LNCAP (cell line): ENCODE data around the gene METRNL.

Experiments used
- TF ChIP-seq, protein P1 (sequence below): fragments of 450-650 bp; IDR thresholded peaks from 2 replicates; pipeline ENCODE4 v1.5.1; 2017; ENCODE audit warnings: mild to moderate bottlenecking

METRNL gene

DNA sequence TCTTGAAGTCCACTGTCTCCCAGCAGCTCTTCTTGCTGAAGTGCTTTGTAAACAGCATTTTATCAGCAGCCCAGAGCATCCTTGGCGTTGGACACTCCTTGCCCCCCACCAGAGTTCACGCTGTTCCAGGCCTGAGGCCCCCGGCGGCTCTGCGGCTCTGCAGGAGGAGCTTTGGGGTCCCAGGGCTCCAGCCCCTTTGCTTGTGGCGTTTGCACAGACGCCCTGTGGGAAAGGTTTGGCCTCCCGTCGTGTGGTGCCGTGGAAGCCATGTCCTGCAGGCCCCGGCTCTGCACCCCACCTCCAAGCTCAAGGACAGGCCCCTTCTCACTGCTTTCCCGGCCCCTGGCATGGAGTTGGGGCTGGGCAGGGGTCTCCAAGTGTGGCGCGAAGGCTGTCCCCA is 14.1 kb downstream of the METRNL start:
- TF ChIP-seq, protein P1, sequence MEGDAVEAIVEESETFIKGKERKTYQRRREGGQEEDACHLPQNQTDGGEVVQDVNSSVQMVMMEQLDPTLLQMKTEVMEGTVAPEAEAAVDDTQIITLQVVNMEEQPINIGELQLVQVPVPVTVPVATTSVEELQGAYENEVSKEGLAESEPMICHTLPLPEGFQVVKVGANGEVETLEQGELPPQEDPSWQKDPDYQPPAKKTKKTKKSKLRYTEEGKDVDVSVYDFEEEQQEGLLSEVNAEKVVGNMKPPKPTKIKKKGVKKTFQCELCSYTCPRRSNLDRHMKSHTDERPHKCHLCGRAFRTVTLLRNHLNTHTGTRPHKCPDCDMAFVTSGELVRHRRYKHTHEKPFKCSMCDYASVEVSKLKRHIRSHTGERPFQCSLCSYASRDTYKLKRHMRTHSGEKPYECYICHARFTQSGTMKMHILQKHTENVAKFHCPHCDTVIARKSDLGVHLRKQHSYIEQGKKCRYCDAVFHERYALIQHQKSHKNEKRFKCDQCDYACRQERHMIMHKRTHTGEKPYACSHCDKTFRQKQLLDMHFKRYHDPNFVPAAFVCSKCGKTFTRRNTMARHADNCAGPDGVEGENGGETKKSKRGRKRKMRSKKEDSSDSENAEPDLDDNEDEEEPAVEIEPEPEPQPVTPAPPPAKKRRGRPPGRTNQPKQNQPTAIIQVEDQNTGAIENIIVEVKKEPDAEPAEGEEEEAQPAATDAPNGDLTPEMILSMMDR, result no peak

GRCh38 chr17:83094291-83094690 is 14.9 kb downstream of the METRNL start:
- TF ChIP-seq, protein P1, result no peak

GRCh38 chr17:83095016-83095415 is 15.6 kb downstream of the METRNL start:
- TF ChIP-seq, protein P1, result no peak

GRCh38 chr17:83096401-83097224 is 17.2 kb downstream of the METRNL start:
- TF ChIP-seq, protein P1, result no peak

DNA sequence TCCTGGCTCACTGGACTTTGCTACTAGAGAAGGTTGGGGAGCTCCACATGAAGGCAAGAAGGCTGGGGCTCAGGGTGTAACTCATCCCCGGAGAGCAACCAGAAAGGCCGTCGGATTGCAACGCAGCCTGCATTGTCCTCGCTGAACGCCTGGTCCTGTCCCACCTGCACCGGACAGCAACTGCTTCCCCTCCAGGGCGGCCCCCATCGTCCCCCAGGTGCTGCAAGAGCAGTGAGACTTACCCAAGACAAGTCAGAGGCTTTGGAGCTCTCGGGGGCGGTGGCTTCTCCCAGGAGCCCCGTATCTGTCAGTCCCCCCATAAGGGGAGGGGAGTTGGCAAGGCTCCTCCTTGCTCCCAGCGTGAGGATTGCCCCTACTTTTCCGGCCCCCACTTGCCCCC is 18.4 kb downstream of the METRNL start:
- TF ChIP-seq, protein P1, result no peak

- TF ChIP-seq, protein P1, result no peak
Observed at GRCh38 chr17:83098241-83099085, 19.1 kb downstream of the METRNL start.

GRCh38 chr17:83099086-83099555 is 19.7 kb downstream of the METRNL start:
- TF ChIP-seq, protein P1, result no peak
